Psoas muscle (tissue), 8 donors: ENCODE measurements around the gene SUMO2. TPM values are rescaled to one million over a fixed set of nuclear protein-coding genes. Genes with fewer than 3 reads are reported as not detected.
"Not testable (repeated sequence)": the region's sequence is repeated elsewhere in the genome, so short reads cannot be mapped to it uniquely, and the experiment has no call there.

Source experiments
- ATAC-seq, 4 donors: fragments of 200-7000 bp; cut with Tn5 transposase; one replicate each; pipeline ENCODE4 v1.9.1; 2020; ENCODE audit warnings: moderate library complexity in 3 of 4, mild to moderate bottlenecking in 2 of 4
- DNase-seq, 2 donors: peaks; one replicate each; pipeline ENCODE4 v3.0.0-alpha.2; 2020
- H3K27ac ChIP-seq: fragments of 200-600 bp; one replicate; pipeline ENCODE4 v1.8.0; 2022
- H3K27me3 ChIP-seq, 3 donors: fragments of 200-600 bp in 1 of 3; one replicate each; pipeline versions ENCODE4 v1.6.1 to v1.8.0; 2013 to 2022; ENCODE audit warnings: low read length in 2 of 3, mild to moderate bottlenecking in 2 of 3, moderate library complexity in 1 of 3; ENCODE audit not compliant: insufficient read depth in 3 of 3
- H3K36me3 ChIP-seq, 2 donors: fragments of 200-600 bp in 1 of 2; one replicate each; pipeline versions ENCODE4 v1.6.1 to v1.8.0; 2013 to 2022; ENCODE audit warnings: low read depth in 1 of 2, mild to moderate bottlenecking in 1 of 2, moderate library complexity in 1 of 2; ENCODE audit not compliant: insufficient read depth in 1 of 2
- H3K4me1 ChIP-seq: fragments of 200-600 bp; one replicate; pipeline ENCODE4 v1.8.0; 2022
- H3K4me3 ChIP-seq: fragments of 200-600 bp; one replicate; pipeline ENCODE4 v1.8.0; 2022; ENCODE audit warnings: mild to moderate bottlenecking
- H3K9me3 ChIP-seq: fragments of 200-600 bp; one replicate; pipeline ENCODE4 v1.8.0; 2022
- WGBS, 3 donors: extraction: QIAGEN DNeasy Blood & Tissue Kit; methylation state at CpG; one replicate each; pipeline versions ENCODE4 v1.1.6 to v1.1.7; 2013; 5-methylcytosine and 5-hydroxymethylcytosine counted together
- intact Hi-C, 2 donors: fragments of 100-400 bp; cut with DNase I; formaldehyde crosslinking; loops; one replicate each; pipeline versions ENCODE4 v1.11.0 to v1.14.2; 2022
- polyA plus RNA-seq, 3 donors: library from polyadenylated mRNA; stranded (reverse); fragments of 200-250 nt; gene quantifications; one replicate each; pipeline ENCODE4 v1.2.3, GENCODE V29; 2013
- total RNA-seq, 4 donors: library from RNA; stranded (reverse); fragmentation: NEBNext Ultra II Directional in 2 of 4; extraction: Animal tissue kit (Norgen Biotek cat#: 25700) in 2 of 4; gene quantifications; one replicate each; pipeline versions ENCODE4 v1.2.1 to v1.2.4, GENCODE V29; 2021 to 2023
- TF ChIP-seq, protein P1 (sequence below): fragments of 200-600 bp; IDR thresholded peaks from one replicate; pipeline ENCODE4 v1.8.0; 2022; ENCODE audit warnings: antibody characterized with exemption
- donor health status: healthy with polysubstance abuse.
- donor health status: DM: no; HTN: no; CAD: no; lungs with moderate emphysema.
- donor health status: Bipolar disorder and iron deficiency.
- donor health status: healthy.
- donor health status: DM: yes; HTN: yes; CAD: no.
- donor health status: DM: no; HTN: no; CAD: no.
- donor health status: DM: no; HTN: no; CAD: no.
- donor health status: DM: yes; HTN: yes; CAD: no.

Gene SUMO2
- total and polyA plus RNA-seq, 7 donors: 50.1 to 203 (median 161) TPM

DNA sequence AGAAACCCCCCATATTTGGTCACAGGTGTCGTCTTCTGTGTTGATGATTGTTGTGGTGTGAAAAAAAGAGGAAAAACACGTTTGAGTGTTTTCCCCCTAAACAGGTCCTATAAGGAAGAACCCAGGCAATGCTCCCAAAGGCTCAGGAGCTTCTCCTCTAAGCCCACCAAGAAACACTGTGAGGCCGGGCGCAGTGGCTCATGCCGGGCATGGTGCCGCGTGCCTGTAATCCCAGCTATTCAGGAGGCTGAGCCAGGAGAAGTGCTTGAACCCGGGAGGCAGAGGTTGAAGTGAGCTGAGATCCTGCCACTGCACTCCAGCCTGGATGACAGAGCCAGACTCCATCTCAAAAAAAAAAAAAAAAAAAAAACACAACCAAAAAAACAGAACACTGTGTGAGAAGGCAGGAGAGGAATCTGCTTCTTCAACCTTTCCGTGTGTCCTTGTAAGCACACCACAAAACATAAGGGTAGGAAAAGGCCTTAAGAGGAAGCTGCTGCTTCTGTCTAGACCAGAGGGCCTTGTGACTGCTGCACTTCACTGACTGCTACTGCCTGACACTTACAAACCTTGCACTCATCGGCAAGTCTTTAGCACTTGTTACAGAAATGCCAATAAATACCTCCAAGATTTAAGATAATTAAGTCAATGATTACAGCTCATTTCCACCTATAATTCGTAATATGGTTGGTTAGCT, 37.8 kb downstream of the SUMO2 start:
- Histone ChIP-seq H3K4me1 (no peaks in the 10 kb centered on the region), H3K27ac (no peak overlapping the region), H3K9me3 (no peaks in the 10 kb centered on the region), H3K27me3 (no peaks in the 10 kb centered on the region), H3K36me3 (peaks cover 8 to 77% of the 10 kb centered on the region in 2 donors), H3K4me3 (no peak overlapping the region)
- WGBS, 3 donors: 86 to 90% (median 89%) methylated on average over 11 of the region's 11 CpGs
- ATAC-seq: no peak
- peak in 1 of 2 donors; percentile 20 for DNase-seq
- intact Hi-C loops: no loop called here
- TF ChIP-seq, protein P1, sequence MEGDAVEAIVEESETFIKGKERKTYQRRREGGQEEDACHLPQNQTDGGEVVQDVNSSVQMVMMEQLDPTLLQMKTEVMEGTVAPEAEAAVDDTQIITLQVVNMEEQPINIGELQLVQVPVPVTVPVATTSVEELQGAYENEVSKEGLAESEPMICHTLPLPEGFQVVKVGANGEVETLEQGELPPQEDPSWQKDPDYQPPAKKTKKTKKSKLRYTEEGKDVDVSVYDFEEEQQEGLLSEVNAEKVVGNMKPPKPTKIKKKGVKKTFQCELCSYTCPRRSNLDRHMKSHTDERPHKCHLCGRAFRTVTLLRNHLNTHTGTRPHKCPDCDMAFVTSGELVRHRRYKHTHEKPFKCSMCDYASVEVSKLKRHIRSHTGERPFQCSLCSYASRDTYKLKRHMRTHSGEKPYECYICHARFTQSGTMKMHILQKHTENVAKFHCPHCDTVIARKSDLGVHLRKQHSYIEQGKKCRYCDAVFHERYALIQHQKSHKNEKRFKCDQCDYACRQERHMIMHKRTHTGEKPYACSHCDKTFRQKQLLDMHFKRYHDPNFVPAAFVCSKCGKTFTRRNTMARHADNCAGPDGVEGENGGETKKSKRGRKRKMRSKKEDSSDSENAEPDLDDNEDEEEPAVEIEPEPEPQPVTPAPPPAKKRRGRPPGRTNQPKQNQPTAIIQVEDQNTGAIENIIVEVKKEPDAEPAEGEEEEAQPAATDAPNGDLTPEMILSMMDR: no peak

DNA sequence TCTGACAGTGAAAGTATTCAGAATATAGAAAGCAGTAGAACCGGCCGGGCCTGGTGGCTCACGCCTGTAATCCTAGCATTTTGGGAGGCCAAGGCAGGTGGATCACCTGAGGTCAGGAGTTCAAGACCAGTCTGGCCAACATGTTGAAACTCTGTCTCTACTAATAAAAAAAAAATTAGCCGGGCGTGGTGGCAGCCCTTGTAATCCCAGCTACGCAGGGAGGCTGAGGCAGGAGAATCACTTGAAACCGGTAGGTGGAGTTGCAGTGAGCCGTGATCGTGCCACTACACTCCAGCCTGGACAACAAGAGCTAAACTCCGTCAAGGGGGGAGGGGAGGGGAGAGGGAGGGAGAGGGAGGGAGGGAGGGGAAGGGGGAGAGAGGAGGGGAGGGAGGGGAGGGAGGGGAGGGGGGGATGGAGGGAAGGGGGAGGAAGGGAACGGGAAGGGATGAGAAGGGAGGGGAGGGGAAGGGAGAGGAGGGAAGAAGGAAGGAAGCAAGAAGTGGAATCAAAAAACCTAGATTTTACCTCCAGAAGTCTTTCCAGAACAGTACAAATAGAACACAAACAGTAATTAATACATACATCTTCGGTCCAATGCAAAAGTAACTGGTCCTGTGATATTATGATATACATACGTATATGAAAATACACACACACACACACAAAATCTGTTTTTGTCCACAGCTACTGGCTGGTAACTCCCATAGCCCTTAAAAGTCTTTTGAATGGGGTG, 40.4 kb downstream of the SUMO2 start:
- H3K36me3 ChIP-seq: peaks cover 5 to 63% of the 10 kb centered on the region in 2 donors
- intact Hi-C loops: no loop called here

DNA sequence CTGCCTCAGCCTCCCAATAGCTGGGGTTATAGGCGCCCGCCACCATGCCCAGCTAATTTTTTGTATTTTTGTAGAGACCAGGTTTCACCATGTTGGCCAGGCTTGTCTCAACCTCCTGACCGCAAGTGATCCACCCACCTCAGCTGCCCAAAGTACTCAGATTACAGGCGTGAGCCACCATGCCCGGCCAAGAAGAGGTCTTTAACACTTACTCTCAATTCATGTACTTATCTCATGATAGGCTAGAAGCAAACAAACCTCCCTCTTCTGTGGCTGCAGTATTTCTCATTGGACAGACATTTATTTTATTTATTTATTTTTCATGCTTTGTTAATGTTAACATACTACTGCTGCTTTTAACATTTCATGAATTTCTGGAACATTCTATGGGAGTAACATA, 44.2 kb downstream of the SUMO2 start:
- intact Hi-C loops: no loop called here
- H3K27me3 ChIP-seq: no peaks in the 10 kb centered on the region
- DNase-seq: no peak
- no peak overlapping the region for H3K4me3 ChIP-seq
- TF ChIP-seq, protein P1: no peak
- no peaks in the 10 kb centered on the region for H3K9me3 ChIP-seq
- peaks cover 4% of the 10 kb centered on the region for H3K4me1 ChIP-seq
- no peak overlapping the region for H3K27ac ChIP-seq
- H3K36me3 ChIP-seq: peaks cover 3 to 31% of the 10 kb centered on the region in 2 donors
- ATAC-seq: peak; percentile 73 to 84 (median 78)
- 52 to 87% (median 60%) methylated on average over 5 of the region's 5 CpGs for WGBS, 3 donors

More for the DNA sequence above, 40.4 kb downstream of the SUMO2 start:
- no peak for ATAC-seq
- Histone ChIP-seq H3K4me1 (peaks cover 4% of the 10 kb centered on the region), H3K9me3 (no peaks in the 10 kb centered on the region), H3K4me3 (no peak overlapping the region), H3K27ac (no peak overlapping the region), H3K27me3 (no peaks in the 10 kb centered on the region)
- peak in 1 of 2 donors; percentile 22 for DNase-seq
- WGBS, 3 donors: 85 to 86% (median 85%) methylated on average over 12 to 13 of the region's 13 CpGs
- TF ChIP-seq, protein P1: no peak

DNA sequence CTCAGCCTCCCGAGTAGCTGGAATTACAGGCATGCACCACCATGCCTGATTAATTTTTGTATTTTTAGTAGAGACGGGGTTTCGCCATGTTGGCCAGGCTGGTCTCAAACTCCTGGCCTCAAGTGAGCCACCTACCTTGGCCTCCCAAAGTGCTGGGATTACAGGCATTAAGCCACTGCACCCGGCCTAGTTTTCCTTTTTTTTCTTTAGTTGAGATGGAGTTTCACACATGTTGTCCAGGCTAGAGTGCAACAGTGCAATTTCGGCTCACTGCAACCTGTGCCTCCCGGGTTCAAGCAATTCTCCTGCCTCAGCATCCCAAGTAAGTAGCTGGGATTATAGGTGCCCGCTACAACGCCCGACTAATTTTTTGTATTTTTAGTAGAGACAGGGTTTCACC, 45.0 kb downstream of the SUMO2 start:
- peaks cover under 1 to 28% of the 10 kb centered on the region in 2 donors for H3K36me3 ChIP-seq
- intact Hi-C loops, H3K27ac ChIP-seq, ATAC-seq, H3K27me3 ChIP-seq, H3K4me1 ChIP-seq, H3K9me3 ChIP-seq, H3K4me3 ChIP-seq, DNase-seq: not testable (repeated sequence)
- 90 to 93% (median 91%) methylated on average over 9 of the region's 9 CpGs for WGBS, 3 donors

DNA sequence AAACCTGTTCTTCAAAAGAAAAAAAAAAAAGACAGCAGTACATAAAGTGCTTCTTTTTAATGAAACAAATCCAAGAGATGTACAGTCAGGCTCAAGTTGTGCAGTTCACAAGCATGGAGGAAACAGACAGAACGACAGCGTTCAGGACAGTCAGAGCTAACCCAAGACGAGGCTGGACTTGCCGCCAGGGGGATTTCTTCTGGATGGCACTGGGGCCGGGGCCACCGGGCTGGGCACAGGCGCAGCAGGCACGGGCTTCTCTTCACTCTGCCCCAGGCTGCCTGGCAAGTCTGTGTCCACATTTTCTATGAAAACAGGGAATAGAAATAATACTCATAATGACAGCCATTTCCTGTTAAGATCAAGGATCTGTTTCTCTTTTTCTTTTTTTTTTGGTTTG, 46.8 kb downstream of the SUMO2 start:
- TF ChIP-seq, protein P1: no peak
- ATAC-seq (no peak), DNase-seq (no peak)
- H3K36me3 ChIP-seq: peaks cover 0 to 14% of the 10 kb centered on the region in 2 donors
- no peak overlapping the region for H3K27ac ChIP-seq
- no peaks in the 10 kb centered on the region for H3K9me3 ChIP-seq
- H3K4me1 ChIP-seq: peaks cover 4% of the 10 kb centered on the region
- intact Hi-C loops: no loop called here
- no peaks in the 10 kb centered on the region for H3K27me3 ChIP-seq
- H3K4me3 ChIP-seq: no peak overlapping the region
- 84 to 92% (median 89%) methylated on average over 8 of the region's 8 CpGs for WGBS, 3 donors
